NCI-H2107 treated with DMSO at 0.1 percent for 48 hours (cell line): ENCODE measurements around the gene ERAL1.
"Not testable (repeated sequence)": the region's sequence is repeated elsewhere in the genome, so short reads cannot be mapped to it uniquely, and the experiment has no call there.

ENCODE experiments used
- DNase-seq: peaks from one replicate; lab custom pipeline; 2025; ENCODE audit not compliant: unreplicated experiment; lab: John Stamatoyannopoulos, UW

ERAL1 gene

GRCh38 chr17:28854457-28855335, at the start of gene ERAL1:
Gene ERAL1 (plus strand): TSS chr17:28855016. CDS start chr17:28855035, 19 bp downstream.
- peak; percentile 77 for DNase-seq

GRCh38 chr17:28807925-28808634, 46.7 kb upstream of the ERAL1 start:
- DNase-seq = no peak

- DNase-seq = no peak
Observed at GRCh38 chr17:28810437-28810836, 44.4 kb upstream of the ERAL1 start.

GRCh38 chr17:28811651-28812090, 43.1 kb upstream of the ERAL1 start:
- DNase-seq = peak; percentile 40

- peak; percentile 95 for DNase-seq
Observed at GRCh38 chr17:28812091-28812747, 42.6 kb upstream of the ERAL1 start.

GRCh38 chr17:28812748-28813377, 42.0 kb upstream of the ERAL1 start:
- peak; percentile 93 for DNase-seq

- no peak for DNase-seq
Observed at GRCh38 chr17:28816540-28816939, 38.3 kb upstream of the ERAL1 start.

- no peak for DNase-seq
Observed at GRCh38 chr17:28818819-28819221, 36.0 kb upstream of the ERAL1 start.

- no peak for DNase-seq
Observed at GRCh38 chr17:28819582-28819981, 35.2 kb upstream of the ERAL1 start.

- DNase-seq = no peak
Observed at GRCh38 chr17:28827672-28828071, 27.1 kb upstream of the ERAL1 start.

- no peak for DNase-seq
Observed at GRCh38 chr17:28828294-28829040, 26.3 kb upstream of the ERAL1 start.

- DNase-seq = no peak
Observed at GRCh38 chr17:28834420-28834819, 20.4 kb upstream of the ERAL1 start.

- not testable (repeated sequence) for DNase-seq
Observed at GRCh38 chr17:28836541-28836940, 18.3 kb upstream of the ERAL1 start.

- DNase-seq = no peak
Observed at GRCh38 chr17:28839221-28839620, 15.6 kb upstream of the ERAL1 start.

- no peak for DNase-seq
Observed at GRCh38 chr17:28841901-28842281, 12.9 kb upstream of the ERAL1 start.

GRCh38 chr17:28842282-28843012, 12.4 kb upstream of the ERAL1 start, which contains the start of gene FAM222B:
Gene FAM222B (minus strand): TSS chr17:28842790. CDS start chr17:28766667, 76,123 bp downstream.
- peak; percentile 33 for DNase-seq

- no peak for DNase-seq
Observed at GRCh38 chr17:28843816-28844148, 11.0 kb upstream of the ERAL1 start.

- no peak for DNase-seq
Observed at GRCh38 chr17:28846231-28846630, 8.6 kb upstream of the ERAL1 start.

- DNase-seq = not testable (repeated sequence)
Observed at GRCh38 chr17:28846699-28847098, 8.1 kb upstream of the ERAL1 start.

- not testable (repeated sequence) for DNase-seq
Observed at GRCh38 chr17:28848667-28849066, 6.1 kb upstream of the ERAL1 start.
